Smooth muscle cell (in vitro differentiated cells): ENCODE data around the gene KCTD13. TPM values are rescaled to one million over a fixed set of nuclear protein-coding genes. Genes with fewer than 3 reads are reported as not detected.

Source experiments
- DNase-seq: peaks from one replicate; lab custom pipeline; 2025; ENCODE audit not compliant: unreplicated experiment; lab: John Stamatoyannopoulos, UW
- H2AFZ ChIP-seq: fragments of 200-600 bp; sonication (generic); 2 replicates; pipeline ENCODE4 v1.6.0; 2016; ENCODE audit warnings: antibody characterized with exemption, low read depth, mild to moderate bottlenecking
- H3F3A ChIP-seq: fragments of 200-600 bp; sonication (generic); 2 replicates; pipeline ENCODE4 v1.6.0; 2017; ENCODE audit warnings: antibody characterized with exemption, low read depth
- H3K27ac ChIP-seq: fragments of 200-600 bp; sonication (generic); 2 replicates; pipeline ENCODE4 v1.5.1; 2016; ENCODE audit warnings: low read depth, mild to moderate bottlenecking
- H3K27me3 ChIP-seq: fragments of 200-600 bp; sonication (generic); 2 replicates; pipeline ENCODE4 v1.6.1; 2016; ENCODE audit warnings: low read depth, mild to moderate bottlenecking
- H3K36me3 ChIP-seq: fragments of 200-600 bp; sonication (generic); 2 replicates; pipeline ENCODE4 v1.5.1; 2016; ENCODE audit warnings: low read depth
- H3K4me1 ChIP-seq: fragments of 200-600 bp; sonication (generic); 2 replicates; pipeline ENCODE4 v1.5.1; 2016; ENCODE audit warnings: low read depth
- H3K4me2 ChIP-seq: fragments of 200-600 bp; sonication (generic); 2 replicates; pipeline ENCODE4 v1.6.0; 2016; ENCODE audit warnings: mild to moderate bottlenecking
- H3K4me3 ChIP-seq: fragments of 200-600 bp; sonication (generic); 2 replicates; pipeline ENCODE4 v1.5.1; 2016; ENCODE audit warnings: mild to moderate bottlenecking
- H3K79me2 ChIP-seq: fragments of 200-600 bp; sonication (generic); 2 replicates; pipeline ENCODE4 v1.6.0; 2016; ENCODE audit warnings: low read depth, mild to moderate bottlenecking
- H3K9ac ChIP-seq: fragments of 200-600 bp; sonication (generic); 2 replicates; pipeline ENCODE4 v1.6.0; 2016; ENCODE audit warnings: low read depth
- H3K9me3 ChIP-seq: fragments of 200-600 bp; sonication (generic); replicated peaks from 2 replicates; pipeline ENCODE4 v1.5.1; 2016; ENCODE audit warnings: low read depth
- H4K20me1 ChIP-seq: fragments of 200-600 bp; sonication (generic); 2 replicates; pipeline ENCODE4 v1.6.0; 2016; ENCODE audit warnings: low read depth
- whole genome bisulfite sequencing: methylation state at CpG from one replicate; pipeline ENCODE4 v1.1.7; 2016; ENCODE audit warnings: low lambda C conversion rate; 5-methylcytosine and 5-hydroxymethylcytosine counted together
- polyA plus RNA-seq: library from polyadenylated mRNA; unstranded; fragments of >200 nt; fragmentation: Nextera tagmentation; extraction: Ambion mirVana; gene quantifications from 2 replicates; pipeline ENCODE4 v1.2.1, GENCODE V29; 2016
- total RNA-seq: library from RNA; depleted of rRNA; stranded (reverse); fragments of >200 nt; gene quantifications from 2 replicates; pipeline ENCODE4 v1.2.3, GENCODE V29; 2014
- TF ChIP-seq, protein P1 (sequence below): fragments of 200-600 bp; sonication (generic); IDR thresholded peaks from 2 replicates; pipeline ENCODE4 v1.5.1; 2017; ENCODE audit warnings: borderline replicate concordance, mild to moderate bottlenecking, antibody characterized with exemption; ENCODE audit not compliant: insufficient read depth, poor library complexity, severe bottlenecking

Gene KCTD13
- total and polyA plus RNA-seq, 2 experiments from 2014 or later: 16.3 to 23.6 TPM

DNA sequence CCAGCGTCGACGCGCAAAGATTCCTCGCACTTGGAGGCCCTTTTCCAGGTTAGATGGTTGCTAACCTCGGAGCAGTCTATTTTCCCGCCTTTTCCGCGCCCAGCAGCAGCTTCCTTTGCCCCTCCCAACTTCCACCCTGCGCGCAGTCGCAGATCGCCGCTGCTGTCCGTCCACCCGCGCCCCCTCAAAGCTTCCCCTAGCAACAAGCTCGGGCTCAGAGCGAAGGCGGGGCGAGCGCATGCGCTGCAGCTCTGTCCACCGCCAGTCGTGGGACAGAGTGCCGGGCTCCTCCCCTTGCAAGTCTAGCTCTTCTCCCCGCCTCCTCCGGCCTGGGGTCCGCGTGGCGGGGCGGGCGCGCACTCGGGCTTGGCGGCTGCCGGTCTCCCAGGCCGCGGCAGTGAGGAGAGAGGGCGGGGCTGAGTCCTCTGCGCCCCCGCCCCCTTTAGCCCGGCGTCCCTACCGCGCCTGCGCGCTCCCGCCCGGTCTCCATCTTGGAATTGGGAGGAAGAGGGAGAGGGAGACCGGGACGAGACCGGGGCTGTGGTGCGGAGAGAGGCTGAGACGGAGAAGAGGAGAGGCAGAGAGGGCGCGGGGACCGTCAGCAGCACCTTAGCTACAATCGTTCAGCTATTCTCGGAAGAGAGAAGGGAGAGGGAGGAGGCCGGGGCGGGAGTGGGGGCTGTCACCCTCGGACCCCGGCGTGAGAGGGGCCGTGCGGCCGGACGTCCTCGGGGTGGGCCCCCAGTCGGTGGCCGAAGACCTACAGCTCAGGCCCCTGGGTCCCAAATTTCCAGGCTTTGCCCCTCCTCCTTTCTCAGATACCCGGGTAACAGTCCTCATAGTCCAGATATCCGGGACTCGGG is 47.6 kb upstream of the KCTD13 start, which contains the start of gene TAOK2:
TAOK2 (plus strand) TSS at position 485 of the 863 bp plus-strand sequence. CDS start 3,905 bp downstream, outside the sequence.
- Histone ChIP-seq H3K9me3 (no peaks in the 10 kb centered on the region), H3K4me1 (peaks cover 25% of the 10 kb centered on the region), H4K20me1 (peaks cover 43% of the 10 kb centered on the region), H3K79me2 (peaks cover 42% of the 10 kb centered on the region), H2AFZ (peak within 1 kb of the TSS; percentile 94), H3K4me2 (peak within 1 kb of the TSS; percentile 99), H3K27ac (peak within 1 kb of the TSS; percentile 58), H3K9ac (peak within 1 kb of the TSS; percentile 86), H3F3A (peaks cover 16% of the 10 kb centered on the region), H3K36me3 (peaks cover 3% of the 10 kb centered on the region), H3K4me3 (peak within 1 kb of the TSS; percentile 84), H3K27me3 (no peaks in the 10 kb centered on the region)
- 2% methylated on average over 68 of the region's 75 CpGs for WGBS
- DNase-seq: peak; percentile 97
- TF ChIP-seq, protein P1, sequence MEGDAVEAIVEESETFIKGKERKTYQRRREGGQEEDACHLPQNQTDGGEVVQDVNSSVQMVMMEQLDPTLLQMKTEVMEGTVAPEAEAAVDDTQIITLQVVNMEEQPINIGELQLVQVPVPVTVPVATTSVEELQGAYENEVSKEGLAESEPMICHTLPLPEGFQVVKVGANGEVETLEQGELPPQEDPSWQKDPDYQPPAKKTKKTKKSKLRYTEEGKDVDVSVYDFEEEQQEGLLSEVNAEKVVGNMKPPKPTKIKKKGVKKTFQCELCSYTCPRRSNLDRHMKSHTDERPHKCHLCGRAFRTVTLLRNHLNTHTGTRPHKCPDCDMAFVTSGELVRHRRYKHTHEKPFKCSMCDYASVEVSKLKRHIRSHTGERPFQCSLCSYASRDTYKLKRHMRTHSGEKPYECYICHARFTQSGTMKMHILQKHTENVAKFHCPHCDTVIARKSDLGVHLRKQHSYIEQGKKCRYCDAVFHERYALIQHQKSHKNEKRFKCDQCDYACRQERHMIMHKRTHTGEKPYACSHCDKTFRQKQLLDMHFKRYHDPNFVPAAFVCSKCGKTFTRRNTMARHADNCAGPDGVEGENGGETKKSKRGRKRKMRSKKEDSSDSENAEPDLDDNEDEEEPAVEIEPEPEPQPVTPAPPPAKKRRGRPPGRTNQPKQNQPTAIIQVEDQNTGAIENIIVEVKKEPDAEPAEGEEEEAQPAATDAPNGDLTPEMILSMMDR: no peak

GRCh38 chr16:29972992-29973383 is 47.0 kb upstream of the KCTD13 start:
- TF ChIP-seq, protein P1: no peak
- peaks cover 38% of the 10 kb centered on the region for H4K20me1 ChIP-seq
- H3K79me2 ChIP-seq: peaks cover 42% of the 10 kb centered on the region
- peaks cover 3% of the 10 kb centered on the region for H3K36me3 ChIP-seq
- no peaks in the 10 kb centered on the region for H3K27me3 ChIP-seq
- no peaks in the 10 kb centered on the region for H3K9me3 ChIP-seq
- H3K4me1 ChIP-seq: peaks cover 25% of the 10 kb centered on the region
- no peak overlapping the region for H3K4me3 ChIP-seq
- H3F3A ChIP-seq: peaks cover 16% of the 10 kb centered on the region
- no peak overlapping the region for H3K4me2 ChIP-seq
- no peak for DNase-seq
- WGBS: 71% methylated on average over 6 of the region's 6 CpGs
- no peak overlapping the region for H2AFZ ChIP-seq
- H3K9ac ChIP-seq: no peak overlapping the region
- H3K27ac ChIP-seq: no peak overlapping the region

DNA sequence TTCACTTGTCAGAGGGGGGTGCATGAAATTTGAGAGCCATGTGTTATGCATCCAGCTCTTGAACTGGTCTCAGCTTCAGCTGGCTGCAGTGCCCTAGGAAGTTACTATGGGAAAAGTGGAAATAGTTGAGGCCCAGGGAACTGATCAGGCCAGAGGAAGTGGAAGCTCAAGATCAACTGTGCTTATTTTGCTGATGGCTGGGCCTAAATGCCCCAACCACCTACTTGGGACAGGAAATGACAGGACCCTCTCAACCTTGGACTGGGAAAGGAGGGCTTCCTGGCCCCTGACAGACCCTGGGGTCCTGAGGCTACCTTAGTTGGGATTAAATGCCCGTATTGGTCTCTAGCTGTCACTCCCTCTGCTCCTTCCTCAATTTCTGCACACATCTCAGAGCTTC is 46.5 kb upstream of the KCTD13 start:
- peaks cover 25% of the 10 kb centered on the region for H3K4me1 ChIP-seq
- no peak overlapping the region for H3K4me3 ChIP-seq
- no peak for DNase-seq
- WGBS: 100% methylated on average over 1 of the region's 1 CpG
- no peak overlapping the region for H3K9ac ChIP-seq
- H3K27ac ChIP-seq: no peak overlapping the region
- H3F3A ChIP-seq: peaks cover 16% of the 10 kb centered on the region
- TF ChIP-seq, protein P1: no peak
- H3K27me3 ChIP-seq: no peaks in the 10 kb centered on the region
- H3K36me3 ChIP-seq: peaks cover 3% of the 10 kb centered on the region
- no peak overlapping the region for H3K4me2 ChIP-seq
- peaks cover 37% of the 10 kb centered on the region for H3K79me2 ChIP-seq
- H2AFZ ChIP-seq: no peak overlapping the region
- H3K9me3 ChIP-seq: no peaks in the 10 kb centered on the region
- peaks cover 33% of the 10 kb centered on the region for H4K20me1 ChIP-seq
